Measurements from ENCODE around the gene GAB2.
"Not testable (repeated sequence)": the region's sequence is repeated elsewhere in the genome, so short reads cannot be mapped to it uniquely, and the experiment has no call there.

GAB2 gene

DNA sequence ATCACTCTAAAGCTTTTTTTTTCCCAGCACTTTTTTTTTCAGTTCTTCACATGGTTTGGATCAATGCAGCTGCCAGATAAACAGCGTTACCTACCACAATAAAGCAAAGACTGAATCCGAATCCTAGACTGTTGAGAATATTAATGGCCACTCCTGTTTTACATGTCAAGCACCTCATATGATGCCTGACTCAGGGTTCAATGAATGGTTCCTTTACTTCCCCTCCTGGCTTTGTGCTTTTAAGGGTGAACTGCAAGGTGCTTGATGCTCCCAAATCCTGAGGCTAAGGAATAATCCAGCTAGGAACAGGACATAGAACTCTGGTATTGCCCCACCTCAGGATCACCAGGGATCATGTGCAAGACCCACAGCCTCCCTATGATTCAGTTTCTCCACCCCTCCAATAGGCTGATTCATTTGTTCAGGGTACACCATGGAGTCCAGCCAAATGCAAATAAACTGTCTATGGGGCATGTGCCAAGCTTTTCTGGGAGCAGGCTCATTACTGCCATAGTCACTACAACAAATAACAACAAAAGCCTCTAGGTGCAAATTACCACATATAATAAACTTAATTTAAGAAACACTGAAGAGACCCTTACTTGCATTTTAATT is 104.3 kb downstream of the GAB2 start:
- no peak for DNase-seq (ENCODE audit: low read depth in 2 of 2)

GRCh38 chr11:78312712-78313111 is 104.9 kb downstream of the GAB2 start:
- DNase-seq (ENCODE audit: low read depth in 2 of 2): no peak

DNA sequence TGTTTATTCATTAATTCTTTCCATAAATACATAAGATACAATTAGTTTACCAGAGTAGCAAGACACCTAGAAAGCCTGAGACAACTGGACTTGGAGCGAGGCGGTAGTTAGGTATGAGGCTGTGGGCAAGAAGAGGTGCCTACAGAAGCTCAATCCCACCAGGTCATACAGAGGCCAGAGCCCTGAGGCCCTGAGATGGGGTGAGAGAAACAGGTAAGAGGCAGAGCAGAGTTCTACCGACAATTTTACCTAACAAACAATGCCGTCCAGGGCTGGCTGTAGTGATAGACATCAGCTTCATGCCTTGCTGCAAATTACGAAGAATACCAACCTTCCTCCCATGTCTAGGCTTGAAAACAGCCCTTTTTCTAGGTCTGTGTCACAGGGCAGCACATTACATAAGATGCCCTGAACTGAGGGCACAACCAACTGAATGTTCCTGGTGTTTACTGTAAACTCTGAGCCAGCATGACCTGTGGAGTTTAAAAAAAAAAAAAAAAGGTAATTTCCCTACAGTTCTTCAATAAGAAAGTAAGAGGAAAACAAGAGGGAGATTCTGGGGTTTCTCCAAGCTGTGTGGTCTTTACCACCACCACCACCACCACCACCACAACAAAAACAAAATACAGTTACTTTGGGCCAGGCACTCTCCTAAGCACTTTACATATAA is 105.8 kb downstream of the GAB2 start:
- DNase-seq (ENCODE audit: low read depth in 2 of 2): no peak

GRCh38 chr11:78310500-78310909 is 107.1 kb downstream of the GAB2 start:
- DNase-seq (ENCODE audit: low read depth in 2 of 2): no peak

DNA sequence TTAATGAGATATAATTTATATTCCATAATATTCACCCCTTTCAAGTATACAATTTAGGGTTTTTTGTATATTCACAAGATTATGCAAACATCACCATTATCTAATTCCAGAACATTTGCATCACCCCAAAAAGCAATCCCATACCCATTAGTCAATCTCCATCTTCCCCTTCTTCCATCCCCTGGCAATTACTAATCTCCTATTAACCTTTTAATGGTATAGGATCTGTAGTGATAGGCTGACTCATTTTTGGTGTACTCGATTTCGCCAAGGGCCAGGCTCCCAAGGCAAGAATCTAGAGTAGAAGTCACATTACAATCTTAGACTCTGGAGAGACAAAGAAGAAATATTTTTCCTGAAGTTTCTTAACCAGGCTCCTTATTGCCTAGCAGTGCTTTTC is 113.4 kb downstream of the GAB2 start:
- no peak for DNase-seq (ENCODE audit: low read depth in 2 of 2)

- DNase-seq (ENCODE audit: low read depth in 2 of 2): no peak
These were observed 117.3 kb downstream of the GAB2 start for GRCh38 chr11:78300108-78300839.

GRCh38 chr11:78299000-78299710 is 118.5 kb downstream of the GAB2 start:
- no peak for DNase-seq (ENCODE audit: low read depth in 2 of 2)

DNA sequence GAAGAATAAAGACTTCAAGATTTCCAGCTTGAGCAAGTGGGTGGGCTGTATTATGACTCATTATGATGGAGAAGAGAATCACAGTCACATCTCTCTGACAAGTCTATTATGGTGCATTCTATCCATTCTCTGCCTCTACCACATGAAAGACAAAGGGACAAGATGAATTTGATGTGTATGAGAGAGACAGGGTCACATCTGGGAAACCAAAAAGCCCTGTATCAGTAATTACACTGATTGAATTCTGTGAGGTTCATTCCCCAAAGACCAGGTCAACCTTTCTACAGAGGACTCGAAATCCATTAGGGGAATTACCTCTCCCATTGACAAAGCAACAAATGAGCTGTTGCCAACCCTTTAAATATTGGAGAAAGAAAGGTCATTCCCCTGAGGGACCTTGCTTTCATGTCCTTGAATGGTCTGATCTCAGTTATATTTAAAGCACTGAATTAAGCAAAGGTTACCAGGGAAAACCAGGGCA is 119.3 kb downstream of the GAB2 start:
- no peak for DNase-seq (ENCODE audit: low read depth in 2 of 2)

DNA sequence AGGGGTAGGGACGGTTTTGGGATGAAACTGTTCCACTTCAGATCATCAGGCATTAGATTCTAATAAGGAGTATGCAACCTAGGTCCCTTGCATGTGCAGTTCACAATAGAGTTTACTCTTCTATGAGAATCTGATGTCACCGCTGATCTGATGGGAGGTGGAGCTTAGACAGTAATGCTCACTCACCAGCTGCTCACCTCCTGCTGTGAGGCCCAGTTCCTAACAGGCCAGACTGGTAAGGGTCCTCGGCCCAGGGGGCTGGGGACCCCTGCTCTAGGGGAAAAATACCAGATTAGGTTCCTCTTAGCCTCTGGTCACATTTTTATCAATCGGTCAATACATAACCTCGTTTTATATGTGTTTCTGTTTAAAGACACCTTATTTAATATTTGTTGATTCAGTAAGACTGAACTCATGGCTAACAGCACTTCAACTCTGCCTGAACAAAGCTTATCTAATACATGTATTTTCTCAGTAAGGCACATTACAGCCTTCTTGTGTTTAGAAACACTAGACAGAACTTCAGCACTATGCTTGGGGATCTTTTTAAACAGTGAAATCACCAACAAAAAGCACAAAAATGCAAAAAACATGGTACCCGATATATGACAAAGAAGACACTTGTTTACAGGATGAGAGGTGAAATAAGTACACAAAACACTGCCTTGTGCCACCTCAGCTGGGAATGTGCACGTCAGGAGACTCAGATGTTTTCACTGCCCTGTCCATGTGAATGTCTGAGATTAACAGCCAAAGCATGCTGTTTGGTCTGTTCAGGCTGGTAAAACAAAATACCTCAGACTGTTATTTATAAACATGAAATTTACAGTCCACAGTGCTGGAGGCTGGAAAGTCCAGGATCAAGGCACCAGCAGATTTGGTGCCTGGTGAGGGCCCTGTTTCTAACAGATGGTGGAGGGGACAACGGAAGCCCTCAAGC is 121.4 kb downstream of the GAB2 start:
- DNase-seq (ENCODE audit: low read depth in 2 of 2): no peak

DNA sequence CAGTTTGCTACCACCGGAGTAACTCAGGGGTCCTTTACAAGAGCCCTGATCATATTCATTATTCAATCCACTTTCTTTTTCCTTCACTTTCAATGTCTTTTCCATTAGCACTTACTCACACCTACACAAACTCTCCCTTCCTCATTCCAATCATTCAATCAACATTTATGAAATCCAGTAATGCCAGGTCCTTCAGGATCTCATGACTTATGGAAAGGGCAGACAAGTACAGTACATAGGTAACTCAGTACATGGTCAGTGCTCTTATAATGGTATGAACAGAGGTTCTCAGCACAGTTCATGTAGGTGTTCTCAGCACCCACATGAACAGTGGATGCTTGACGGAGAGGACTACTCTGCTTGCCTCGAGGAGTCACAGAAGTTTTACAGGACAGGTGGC is 122.3 kb downstream of the GAB2 start:
- DNase-seq (ENCODE audit: low read depth in 2 of 2): no peak

DNA sequence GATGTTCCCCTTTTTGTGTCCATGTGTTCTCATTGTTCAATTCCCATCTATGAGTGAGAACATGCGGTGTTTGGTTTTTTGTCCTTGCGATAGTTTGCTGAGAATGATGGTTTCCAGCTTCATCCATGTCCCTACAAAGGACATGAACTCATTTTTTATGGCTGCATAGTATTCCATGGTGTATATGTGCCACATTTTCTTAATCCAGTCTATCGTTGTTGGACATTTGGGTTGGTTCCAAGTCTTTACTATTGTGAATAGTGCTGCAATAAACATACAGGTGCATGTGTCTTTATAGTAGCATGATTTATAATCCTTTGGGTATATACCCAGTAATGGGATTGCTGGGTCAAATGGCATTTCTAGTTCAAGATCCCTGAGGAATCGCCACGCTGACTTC is 123.5 kb downstream of the GAB2 start:
- not testable (repeated sequence) for DNase-seq (ENCODE audit: low read depth in 2 of 2)

- DNase-seq (ENCODE audit: low read depth in 2 of 2): no peak
These were observed 124.1 kb downstream of the GAB2 start for GRCh38 chr11:78293536-78293935.

DNA sequence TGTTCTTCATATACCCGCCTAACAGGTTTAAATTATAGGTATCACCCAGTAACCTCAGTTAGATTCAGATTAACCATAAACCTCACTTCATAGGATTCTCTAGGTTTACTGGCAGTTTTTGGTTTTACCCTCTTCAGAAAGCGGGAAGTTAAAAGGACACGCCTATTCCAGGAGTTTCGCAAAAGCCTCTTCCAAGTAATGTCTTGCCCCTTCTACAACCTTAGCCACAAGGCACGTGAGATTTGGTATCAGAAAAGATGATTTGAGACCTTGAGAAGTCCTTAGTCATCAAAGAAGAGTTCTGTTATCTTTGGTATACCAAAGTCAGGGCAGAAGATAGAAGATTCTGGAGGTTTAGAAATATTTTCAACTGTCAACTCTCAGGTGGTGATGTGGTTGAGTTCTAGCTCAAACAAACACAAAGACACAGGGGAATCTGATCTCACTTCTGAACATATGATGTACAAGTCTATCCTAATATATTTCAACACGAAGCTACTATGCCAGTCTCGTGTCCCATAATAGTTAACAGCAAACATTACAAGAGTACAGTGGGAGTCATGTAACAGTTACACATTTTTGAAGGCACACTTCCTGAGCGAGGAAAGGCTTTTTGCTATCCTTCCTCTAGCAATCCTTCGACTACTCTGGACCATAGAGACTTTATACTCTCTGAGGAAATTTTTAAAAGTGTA is 125.4 kb downstream of the GAB2 start:
- no peak for DNase-seq (ENCODE audit: low read depth in 2 of 2)

- DNase-seq (ENCODE audit: low read depth in 2 of 2): no peak
These were observed 126.0 kb downstream of the GAB2 start for GRCh38 chr11:78291503-78292108.

GRCh38 chr11:78290293-78291176 is 127.1 kb downstream of the GAB2 start:
- no peak for DNase-seq (ENCODE audit: low read depth in 2 of 2)

- DNase-seq (ENCODE audit: low read depth in 2 of 2): no peak
These were observed 127.9 kb downstream of the GAB2 start for GRCh38 chr11:78289552-78290292.

- no peak for DNase-seq (ENCODE audit: low read depth in 2 of 2)
These were observed 133.4 kb downstream of the GAB2 start for GRCh38 chr11:78284260-78284659.

DNA sequence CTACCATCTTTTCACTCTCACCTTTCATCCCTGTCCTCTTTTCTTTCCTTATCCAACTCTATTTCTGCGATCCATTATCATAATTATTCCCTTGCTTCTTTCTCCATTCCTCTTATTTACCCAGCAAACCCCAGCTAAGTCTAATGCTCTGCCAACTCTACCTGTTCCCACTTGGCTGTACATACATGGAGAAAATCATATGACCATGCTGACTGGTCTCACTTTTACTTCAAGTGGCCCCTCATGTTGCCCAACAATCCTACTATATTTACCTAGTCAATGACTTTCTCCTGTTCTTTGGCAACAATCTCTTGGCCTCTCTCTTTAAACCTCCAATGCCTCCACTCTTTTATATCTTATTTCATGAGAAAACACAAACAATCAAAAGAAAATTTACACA is 134.8 kb downstream of the GAB2 start:
- no peak for DNase-seq (ENCODE audit: low read depth in 2 of 2)

Data from activated CD4-positive, alpha-beta T cell treated with anti-CD3 and anti-CD28 coated beads for 24 hours (primary cell).